HepG2 (cell line): ENCODE measurements around the gene CDK11B. TPM values are rescaled to one million over a fixed set of nuclear protein-coding genes. Genes with fewer than 3 reads are reported as not detected.

ENCODE experiments used
- ATAD3A ChIP-seq: sonication (generic); formaldehyde crosslinking; IDR thresholded peaks from 2 replicates; pipeline ENCODE4 v1.4.0; 2020; ENCODE audit warnings: missing genetic modification reagents
- CREB1 ChIP-seq, 2 experiments: fragments of 450-650 bp in 1 of 2; IDR thresholded peaks; 2 replicates each; pipeline ENCODE4 v1.6.1; 2016 to 2017; ENCODE audit warnings: control low read depth in 1 of 2, mild to moderate bottlenecking in 1 of 2, missing compliant biosample characterization in 1 of 2, missing genetic modification characterization in 1 of 2
- FOXK1 ChIP-seq: sonication (generic); formaldehyde crosslinking; IDR thresholded peaks from 2 replicates; pipeline ENCODE4 v1.4.0; 2020; ENCODE audit warnings: low read depth, missing genetic modification reagents, borderline replicate concordance
- FUBP1 ChIP-seq: sonication (generic); formaldehyde crosslinking; IDR thresholded peaks from 2 replicates; pipeline ENCODE4 v1.5.1; 2020; ENCODE audit warnings: missing genetic modification reagents, mild to moderate bottlenecking, borderline replicate concordance
- HMGXB4 ChIP-seq, 2 experiments: sonication (generic) in 1 of 2; formaldehyde crosslinking in 1 of 2; IDR thresholded peaks; 2 replicates each; pipeline versions ENCODE4 v1.4.0 to v1.6.1; 2018 to 2020; ENCODE audit warnings: missing genetic modification reagents in 2 of 2, borderline replicate concordance in 1 of 2, low read depth in 1 of 2, mild to moderate bottlenecking in 1 of 2, missing biosample characterization in 1 of 2
- HNRNPUL1 ChIP-seq: fragments of 200-400 bp; formaldehyde crosslinking; IDR thresholded peaks from 2 replicates; pipeline ENCODE4 v1.6.1; 2017; ENCODE audit warnings: low read depth, mild to moderate bottlenecking, low read length, moderate library complexity
- JUND ChIP-seq: sonication (generic); formaldehyde crosslinking; IDR thresholded peaks from 2 replicates; pipeline ENCODE4 v1.8.0; 2022; ENCODE audit warnings: mild to moderate bottlenecking, missing genetic modification reagents
- NFE2L1 ChIP-seq: sonication (generic); formaldehyde crosslinking; IDR thresholded peaks from 2 replicates; pipeline ENCODE4 v1.4.0; 2020; ENCODE audit warnings: missing genetic modification reagents, mild to moderate bottlenecking, borderline replicate concordance
- POLR2A ChIP-seq, 2 experiments: IDR thresholded peaks; 2 replicates each; pipeline ENCODE4 v1.6.1; 2011; ENCODE audit warnings: low read depth in 2 of 2, low read length in 2 of 2, mild to moderate bottlenecking in 1 of 2, moderate library complexity in 1 of 2; ENCODE audit not compliant: insufficient read depth in 1 of 2
- REL ChIP-seq: sonication (generic); formaldehyde crosslinking; conservative IDR thresholded peaks from 2 replicates; pipeline ENCODE4 v1.8.0; 2022; ENCODE audit warnings: mild to moderate bottlenecking, missing genetic modification reagents, moderate library complexity
- SIN3A ChIP-seq: IDR thresholded peaks from 2 replicates; pipeline ENCODE4 v1.6.1; 2011; ENCODE audit warnings: low read depth, mild to moderate bottlenecking, control low read depth, low read length, borderline replicate concordance
- SMC3 ChIP-seq: IDR thresholded peaks from 2 replicates; pipeline ENCODE4 v1.6.1; 2011; ENCODE audit warnings: low read length, improper control_type of control experiment
- STAG1 ChIP-seq: sonication (generic); formaldehyde crosslinking; IDR thresholded peaks from 2 replicates; pipeline ENCODE4 v1.4.0; 2020; ENCODE audit warnings: missing genetic modification reagents
- TOPORS ChIP-seq: sonication (generic); formaldehyde crosslinking; IDR thresholded peaks from 2 replicates; pipeline ENCODE4 v1.8.0; 2023; ENCODE audit warnings: mild to moderate bottlenecking, missing genetic modification reagents
- ZC3H13 ChIP-seq: sonication (generic); formaldehyde crosslinking; IDR thresholded peaks from 2 replicates; pipeline ENCODE4 v1.8.1; 2023; ENCODE audit warnings: mild to moderate bottlenecking, missing genetic modification reagents, moderate library complexity
- ZNF124 ChIP-seq: sonication (generic); formaldehyde crosslinking; IDR thresholded peaks from 2 replicates; pipeline ENCODE4 v1.4.0; 2020; ENCODE audit warnings: missing genetic modification reagents
- ZNF20 ChIP-seq: sonication (generic); formaldehyde crosslinking; IDR thresholded peaks from 2 replicates; pipeline ENCODE4 v1.4.0; 2020; ENCODE audit warnings: mild to moderate bottlenecking, moderate library complexity, missing genetic modification reagents
- ZNF33A ChIP-seq: sonication (generic); formaldehyde crosslinking; IDR thresholded peaks from 2 replicates; pipeline ENCODE4 v1.5.1; 2020; ENCODE audit warnings: missing genetic modification reagents, mild to moderate bottlenecking, moderate library complexity, borderline replicate concordance
- ZNF75D ChIP-seq: sonication (generic); formaldehyde crosslinking; IDR thresholded peaks from 2 replicates; pipeline ENCODE4 v1.8.1; 2023; ENCODE audit warnings: missing genetic modification reagents, mild to moderate bottlenecking, borderline replicate concordance
- ZNF768 ChIP-seq: sonication (generic); formaldehyde crosslinking; IDR thresholded peaks from 2 replicates; pipeline ENCODE4 v1.4.0; 2020; ENCODE audit warnings: missing genetic modification reagents
- polyA plus RNA-seq, 8 experiments: library from polyadenylated mRNA; depleted of rRNA in 3 of 8; stranded (reverse) in 7 of 8; unstranded in 1 of 8; fragments of >200 nt; fragmentation: Illumina TruSeq in 4 of 8; extraction: Trizol in 4 of 8; gene quantifications; 2 replicates each; pipeline versions ENCODE4 v1.2.1 to v1.2.3, GENCODE V29; 2011 to 2016; ENCODE audit warnings: low read depth in 4 of 8, missing spikeins in 1 of 8, mixed read lengths in 1 of 8; ENCODE audit not compliant: insufficient read depth in 1 of 8
- total RNA-seq, 5 experiments: library from RNA; depleted of rRNA; stranded (reverse); fragments of >200 nt; fragmentation: Illumina TruSeq; extraction: Trizol; gene quantifications; 2 replicates each; pipeline ENCODE4 v1.2.3, GENCODE V29; 2016; ENCODE audit warnings: low read depth in 1 of 5
- TF ChIP-seq, protein P1 (sequence below): IDR thresholded peaks from 2 replicates; pipeline ENCODE4 v1.6.1; 2016; ENCODE audit warnings: missing compliant biosample characterization, missing genetic modification reagents, borderline replicate concordance
- TF ChIP-seq, protein P2 (sequence below): sonication (generic); formaldehyde crosslinking; conservative IDR thresholded peaks from 2 replicates; pipeline ENCODE4 v1.5.0; 2020; ENCODE audit warnings: missing genetic modification reagents
- TF ChIP-seq, protein P3 (sequence below): sonication (generic); formaldehyde crosslinking; IDR thresholded peaks from 2 replicates; pipeline ENCODE4 v1.4.0; 2020; ENCODE audit warnings: low read depth, mild to moderate bottlenecking, missing genetic modification reagents

The CDK11B gene
- total and polyA plus RNA-seq, 2 of the 13 experiments (the other 11 are each of a cell fraction or from before 2014, with no cell fraction given), result 3.6 to 15.1 TPM

DNA sequence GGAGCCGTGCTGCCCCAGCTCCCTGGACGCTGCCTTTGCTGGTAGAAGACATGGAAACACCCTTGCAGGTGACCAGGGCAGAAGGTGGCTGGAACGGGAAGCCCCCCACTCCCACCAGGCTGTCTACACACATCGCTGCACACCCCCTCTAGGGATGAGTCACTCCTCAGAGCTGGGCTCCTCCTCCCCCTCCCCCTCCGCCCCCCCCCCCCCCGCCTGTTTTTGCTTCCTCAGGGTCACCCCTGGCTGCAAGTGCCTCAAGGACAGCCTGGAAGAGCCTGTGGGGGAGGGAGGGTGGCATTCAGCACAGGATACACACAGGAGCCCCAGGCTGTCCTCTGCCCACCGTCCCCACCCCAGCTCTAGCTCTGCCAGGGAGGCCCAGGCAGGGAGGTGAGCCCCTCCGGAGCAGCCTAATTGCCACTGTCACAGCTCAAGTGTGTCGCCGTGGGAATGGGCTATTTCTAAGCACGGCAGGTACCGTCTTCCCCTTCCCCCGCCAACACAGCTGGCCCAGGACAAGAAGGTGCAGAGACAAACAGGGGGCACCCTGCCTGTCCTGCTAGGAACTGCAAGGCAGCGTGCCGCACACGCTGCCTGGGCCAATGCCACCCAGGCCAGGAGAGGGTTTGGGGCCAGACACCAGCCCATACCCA, 61.4 kb downstream of the CDK11B start (continued):
- 0 out of 4 replicates have a peak, but pooled peaks of 1 of the 2 experiments have one; percentile 40 for TF ChIP-seq HMGXB4 (CRISPR knock-in tag; IDR thresholded peaks at IDR 0.05; ENCODE audit: borderline replicate concordance in 1 of 2, low read depth in 1 of 2)
- TF ChIP-seq ZNF20 (CRISPR knock-in tag), result no peak
- TF ChIP-seq ZNF75D (CRISPR knock-in tag), result no peak
- no peak for TF ChIP-seq FOXK1 (CRISPR knock-in tag)
- TF ChIP-seq JUND, result 0 out of 2 replicates have a peak, but pooled peaks have one; percentile 26
- TF ChIP-seq ZC3H13 (CRISPR knock-in tag), result peak; percentile 65; the same call in 1 of the 2 replicates
- TF ChIP-seq, protein P1, sequence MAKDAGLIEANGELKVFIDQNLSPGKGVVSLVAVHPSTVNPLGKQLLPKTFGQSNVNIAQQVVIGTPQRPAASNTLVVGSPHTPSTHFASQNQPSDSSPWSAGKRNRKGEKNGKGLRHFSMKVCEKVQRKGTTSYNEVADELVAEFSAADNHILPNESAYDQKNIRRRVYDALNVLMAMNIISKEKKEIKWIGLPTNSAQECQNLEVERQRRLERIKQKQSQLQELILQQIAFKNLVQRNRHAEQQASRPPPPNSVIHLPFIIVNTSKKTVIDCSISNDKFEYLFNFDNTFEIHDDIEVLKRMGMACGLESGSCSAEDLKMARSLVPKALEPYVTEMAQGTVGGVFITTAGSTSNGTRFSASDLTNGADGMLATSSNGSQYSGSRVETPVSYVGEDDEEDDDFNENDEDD (CRISPR knock-in tag), result peak; percentile 31; the same call in 1 of the 2 replicates
- TF ChIP-seq SIN3A, result no peak
- no peak for TF ChIP-seq ZNF33A
- no peak for TF ChIP-seq ZNF124 (CRISPR knock-in tag)
- TF ChIP-seq, protein P2, sequence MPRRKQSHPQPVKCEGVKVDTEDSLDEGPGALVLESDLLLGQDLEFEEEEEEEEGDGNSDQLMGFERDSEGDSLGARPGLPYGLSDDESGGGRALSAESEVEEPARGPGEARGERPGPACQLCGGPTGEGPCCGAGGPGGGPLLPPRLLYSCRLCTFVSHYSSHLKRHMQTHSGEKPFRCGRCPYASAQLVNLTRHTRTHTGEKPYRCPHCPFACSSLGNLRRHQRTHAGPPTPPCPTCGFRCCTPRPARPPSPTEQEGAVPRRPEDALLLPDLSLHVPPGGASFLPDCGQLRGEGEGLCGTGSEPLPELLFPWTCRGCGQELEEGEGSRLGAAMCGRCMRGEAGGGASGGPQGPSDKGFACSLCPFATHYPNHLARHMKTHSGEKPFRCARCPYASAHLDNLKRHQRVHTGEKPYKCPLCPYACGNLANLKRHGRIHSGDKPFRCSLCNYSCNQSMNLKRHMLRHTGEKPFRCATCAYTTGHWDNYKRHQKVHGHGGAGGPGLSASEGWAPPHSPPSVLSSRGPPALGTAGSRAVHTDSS (CRISPR knock-in tag), result no peak
- TF ChIP-seq SMC3, result no peak
- no peak for TF ChIP-seq TOPORS (CRISPR knock-in tag)
- TF ChIP-seq FUBP1 (CRISPR knock-in tag), result no peak
- TF ChIP-seq, protein P3, sequence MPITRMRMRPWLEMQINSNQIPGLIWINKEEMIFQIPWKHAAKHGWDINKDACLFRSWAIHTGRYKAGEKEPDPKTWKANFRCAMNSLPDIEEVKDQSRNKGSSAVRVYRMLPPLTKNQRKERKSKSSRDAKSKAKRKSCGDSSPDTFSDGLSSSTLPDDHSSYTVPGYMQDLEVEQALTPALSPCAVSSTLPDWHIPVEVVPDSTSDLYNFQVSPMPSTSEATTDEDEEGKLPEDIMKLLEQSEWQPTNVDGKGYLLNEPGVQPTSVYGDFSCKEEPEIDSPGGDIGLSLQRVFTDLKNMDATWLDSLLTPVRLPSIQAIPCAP (CRISPR knock-in tag), result no peak
- no peak for TF ChIP-seq CREB1 (IDR thresholded peaks at IDR 0.05)
- no peak for TF ChIP-seq CREB1 (CRISPR knock-in tag; IDR thresholded peaks at IDR 0.05)
- TF ChIP-seq NFE2L1 (CRISPR knock-in tag), result no peak
- TF ChIP-seq REL, result no peak
- TF ChIP-seq ZNF768 (CRISPR knock-in tag), result no peak
- no peak for TF ChIP-seq ATAD3A (CRISPR knock-in tag)
- TF ChIP-seq HNRNPUL1, result no peak
- no peak for TF ChIP-seq POLR2A (IDR thresholded peaks at IDR 0.05; ENCODE audit: insufficient read depth in 1 of 2, low read depth in 2 of 2, low read length in 2 of 2)
- TF ChIP-seq STAG1 (CRISPR knock-in tag), result peak; percentile 33; the same call in 1 of the 2 replicates
